Mucosa of gallbladder (tissue), 1 donor: ENCODE results near the gene CHRNA5. TPM values are rescaled to one million over a fixed set of nuclear protein-coding genes. Genes with fewer than 3 reads are reported as not detected.
"Not testable (repeated sequence)": the region's sequence is repeated elsewhere in the genome, so short reads cannot be mapped to it uniquely, and the experiment has no call there.

Source experiments
- DNase-seq: peaks from one replicate; pipeline ENCODE4 v3.0.0-alpha.2; 2020; ENCODE audit warnings: low spot score
- total RNA-seq: library from RNA; stranded (reverse); gene quantifications from one replicate; pipeline ENCODE4 v1.2.1, GENCODE V29; 2021
- donor health status: DM: no; HTN: no; CAD: no.

Gene CHRNA5
- 20.3 TPM for total RNA-seq

GRCh38 chr15:78565097-78565950 is at the start of gene CHRNA5:
CHRNA5 (plus strand) TSS chr15:78565520; CDS start chr15:78565720, 200 bp downstream.
- peak; percentile 90 for DNase-seq

- not testable (repeated sequence) for DNase-seq
These were observed 45.3 kb upstream of the CHRNA5 start for GRCh38 chr15:78520035-78520434.

- no peak for DNase-seq
These were observed 41.1 kb upstream of the CHRNA5 start for GRCh38 chr15:78524230-78524629.

- DNase-seq: no peak
These were observed 38.0 kb upstream of the CHRNA5 start for GRCh38 chr15:78527325-78527724.

GRCh38 chr15:78533331-78533730 is 32.0 kb upstream of the CHRNA5 start:
- no peak for DNase-seq

- no peak for DNase-seq
These were observed 29.2 kb upstream of the CHRNA5 start for GRCh38 chr15:78536134-78536533.

GRCh38 chr15:78537266-78537905 is 27.9 kb upstream of the CHRNA5 start:
- DNase-seq: no peak

- DNase-seq: no peak
These were observed 27.0 kb upstream of the CHRNA5 start for GRCh38 chr15:78538358-78538757.

GRCh38 chr15:78539464-78540140 is 25.7 kb upstream of the CHRNA5 start:
- not testable (repeated sequence) for DNase-seq

GRCh38 chr15:78540141-78540870 is 25.0 kb upstream of the CHRNA5 start, which contains the start of gene PSMA4:
PSMA4 (plus strand) TSS chr15:78540444; CDS start chr15:78541928, 1,484 bp downstream.
- peak; percentile 92 for DNase-seq

GRCh38 chr15:78540871-78541743 is 24.2 kb upstream of the CHRNA5 start:
- no peak for DNase-seq

GRCh38 chr15:78541744-78542034 is 23.6 kb upstream of the CHRNA5 start:
- no peak for DNase-seq

GRCh38 chr15:78542647-78543046 is 22.7 kb upstream of the CHRNA5 start:
- no peak for DNase-seq

- DNase-seq: no peak
These were observed 15.1 kb upstream of the CHRNA5 start for GRCh38 chr15:78550194-78550593.

- no peak for DNase-seq
These were observed 14.5 kb upstream of the CHRNA5 start for GRCh38 chr15:78550815-78551214.

GRCh38 chr15:78551902-78552301 is 13.4 kb upstream of the CHRNA5 start:
- no peak for DNase-seq

GRCh38 chr15:78552597-78552996 is 12.7 kb upstream of the CHRNA5 start:
- DNase-seq: no peak

- DNase-seq: not testable (repeated sequence)
These were observed 5.1 kb upstream of the CHRNA5 start for GRCh38 chr15:78560201-78560600.

GRCh38 chr15:78561490-78561889 is 3.8 kb upstream of the CHRNA5 start:
- no peak for DNase-seq

- no peak for DNase-seq
These were observed 2.2 kb upstream of the CHRNA5 start for GRCh38 chr15:78563092-78563491.

- DNase-seq: no peak
These were observed 600 bp upstream of the CHRNA5 start for GRCh38 chr15:78564743-78565096.
